Right lobe of liver (tissue), 6 donors: ENCODE data around the gene HDAC4. TPM values are rescaled to one million over a fixed set of nuclear protein-coding genes. Genes with fewer than 3 reads are reported as not detected.

Experiments used
- ATAC-seq, 4 donors: fragments of 200-7000 bp; cut with Tn5 transposase; one replicate each; pipeline ENCODE4 v1.9.1; 2020; ENCODE audit warnings: mild to moderate bottlenecking in 4 of 4, moderate library complexity in 4 of 4
- DNase-seq, 3 donors: peaks; one replicate each; pipeline ENCODE4 v3.0.0-alpha.2; 2020
- H3K27ac ChIP-seq, 3 donors: fragments of 200-600 bp; one replicate each; pipeline ENCODE4 v1.8.0; 2022
- H3K27me3 ChIP-seq, 2 donors: fragments of 200-600 bp; one replicate each; pipeline ENCODE4 v1.8.0; 2022
- H3K36me3 ChIP-seq, 4 donors: fragments of 200-600 bp; sonication (generic) in 1 of 4; one replicate each; pipeline versions ENCODE4 v1.5.1 to v1.8.0; 2017 to 2022; ENCODE audit warnings: control low read depth in 1 of 4
- H3K4me1 ChIP-seq, 4 donors: fragments of 200-600 bp; sonication (generic) in 1 of 4; one replicate each; pipeline versions ENCODE4 v1.5.1 to v1.8.0; 2017 to 2022; ENCODE audit warnings: control low read depth in 1 of 4
- H3K4me3 ChIP-seq, 3 donors: fragments of 200-600 bp; one replicate each; pipeline ENCODE4 v1.8.0; 2022
- H3K9me3 ChIP-seq, 4 donors: fragments of 200-600 bp; sonication (generic) in 1 of 4; one replicate each; pipeline versions ENCODE4 v1.5.1 to v1.8.0; 2017 to 2022; ENCODE audit warnings: control low read depth in 1 of 4
- POLR2A ChIP-seq: fragments of 450-650 bp; IDR thresholded peaks from one replicate; pipeline ENCODE4 v1.6.1; 2017; ENCODE audit warnings: antibody characterized with exemption, mild to moderate bottlenecking
- WGBS: methylation state at CpG from one replicate; pipeline ENCODE4 v1.1.6; 2018; ENCODE audit warnings: low coverage, low lambda C conversion rate; ENCODE audit not compliant: insufficient coverage; ENCODE audit errors: missing lambda C conversion rate; 5-methylcytosine and 5-hydroxymethylcytosine counted together
- intact Hi-C, 2 donors: fragments of 100-400 bp; cut with DNase I; formaldehyde crosslinking; loops; one replicate each; pipeline versions ENCODE4 v1.11.2 to v1.14.1; 2022
- total RNA-seq, 6 experiments: library from RNA; depleted of rRNA in 2 of 6; stranded (reverse); fragments of >200 nt in 2 of 6; fragmentation: NEBNext Ultra II Directional in 3 of 6; extraction: Animal tissue kit (Norgen Biotek cat#: 25700) in 3 of 6; gene quantifications; one replicate each; pipeline versions ENCODE4 v1.1.0 to v1.2.4, GENCODE V29; 2016 to 2023
- TF ChIP-seq, protein P1 (sequence below), 4 donors: fragments of 200-600 bp in 3 of 4; fragments of 450-650 bp in 1 of 4; IDR thresholded peaks; one replicate each; pipeline versions ENCODE4 v1.5.1 to v1.8.0; 2016 to 2022; ENCODE audit warnings: antibody characterized with exemption in 4 of 4, mild to moderate bottlenecking in 2 of 4
- donor health status: DM: no; HTN: yes; CAD: no.
- donor health status: DM: no; HTN: no; CAD: no.
- donor health status: DM: no; HTN: no; CAD: no.
- donor health status: DM: no; HTN: yes; CAD: no.
- donor health status: DM: no; HTN: yes; CAD: no.

HDAC4 gene
- total RNA-seq, 6 experiments from 2014 or later, result 8.9 to 22.4 (median 14.7) TPM

GRCh38 chr2:239236808-239237205 is 164.0 kb downstream of the HDAC4 start:
- Histone ChIP-seq H3K4me1 (peaks cover 0 to 40% (median 20%) of the 10 kb centered on the region in 4 donors), H3K9me3 (no peaks in the 10 kb centered on the region), H3K36me3 (no peaks in the 10 kb centered on the region), H3K27me3 (no peaks in the 10 kb centered on the region), H3K4me3 (no peak overlapping the region), H3K27ac (no peak overlapping the region)
- TF ChIP-seq, protein P1, sequence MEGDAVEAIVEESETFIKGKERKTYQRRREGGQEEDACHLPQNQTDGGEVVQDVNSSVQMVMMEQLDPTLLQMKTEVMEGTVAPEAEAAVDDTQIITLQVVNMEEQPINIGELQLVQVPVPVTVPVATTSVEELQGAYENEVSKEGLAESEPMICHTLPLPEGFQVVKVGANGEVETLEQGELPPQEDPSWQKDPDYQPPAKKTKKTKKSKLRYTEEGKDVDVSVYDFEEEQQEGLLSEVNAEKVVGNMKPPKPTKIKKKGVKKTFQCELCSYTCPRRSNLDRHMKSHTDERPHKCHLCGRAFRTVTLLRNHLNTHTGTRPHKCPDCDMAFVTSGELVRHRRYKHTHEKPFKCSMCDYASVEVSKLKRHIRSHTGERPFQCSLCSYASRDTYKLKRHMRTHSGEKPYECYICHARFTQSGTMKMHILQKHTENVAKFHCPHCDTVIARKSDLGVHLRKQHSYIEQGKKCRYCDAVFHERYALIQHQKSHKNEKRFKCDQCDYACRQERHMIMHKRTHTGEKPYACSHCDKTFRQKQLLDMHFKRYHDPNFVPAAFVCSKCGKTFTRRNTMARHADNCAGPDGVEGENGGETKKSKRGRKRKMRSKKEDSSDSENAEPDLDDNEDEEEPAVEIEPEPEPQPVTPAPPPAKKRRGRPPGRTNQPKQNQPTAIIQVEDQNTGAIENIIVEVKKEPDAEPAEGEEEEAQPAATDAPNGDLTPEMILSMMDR (IDR thresholded peaks at IDR 0.05), result no peak
- no peak for TF ChIP-seq POLR2A
- WGBS, result 82% methylated on average over 6 of the region's 9 CpGs
- DNase-seq (peak in 1 of 3 donors; percentile 21), ATAC-seq (no peak)
- intact Hi-C loops, result no loop called here

DNA sequence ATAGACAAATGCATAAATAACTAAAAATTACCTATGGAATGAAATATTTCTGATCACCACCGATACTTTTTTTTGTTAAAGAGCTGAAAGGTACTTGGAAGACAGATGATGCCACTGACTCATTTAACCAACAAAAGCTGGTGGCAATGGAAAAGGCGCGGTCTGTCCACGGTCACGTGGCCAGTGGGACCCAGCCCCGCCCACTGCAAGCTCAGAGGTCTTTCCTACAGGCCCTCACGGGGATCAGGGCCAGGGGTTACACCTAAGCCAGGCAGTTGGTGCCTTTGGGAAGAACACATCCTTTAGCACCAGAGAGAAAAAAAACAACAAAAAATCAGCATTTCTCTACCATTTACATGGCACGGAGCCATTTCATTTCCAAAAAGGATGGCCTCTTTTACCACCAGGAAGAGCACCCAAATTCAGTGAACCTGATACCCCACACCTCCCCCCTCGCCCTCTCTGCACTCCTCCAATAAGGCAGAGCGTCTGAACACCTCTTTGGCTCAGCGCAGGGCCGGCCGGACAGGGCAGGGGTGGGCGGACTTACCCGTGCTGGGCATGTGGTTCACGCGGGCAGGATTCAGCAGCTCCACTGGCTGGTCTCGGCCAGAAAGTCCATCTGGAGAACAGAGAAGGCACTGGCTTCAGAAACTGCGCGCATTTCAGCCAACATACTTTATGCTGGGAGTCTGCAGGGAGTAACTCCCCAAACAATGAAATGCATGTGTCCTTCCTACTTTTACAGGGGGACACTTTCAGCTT is 164.6 kb downstream of the HDAC4 start:
- Histone ChIP-seq H3K27me3 (no peaks in the 10 kb centered on the region), H3K4me3 (no peak overlapping the region), H3K27ac (no peak overlapping the region), H3K36me3 (no peaks in the 10 kb centered on the region), H3K4me1 (peaks cover 0 to 34% (median 17%) of the 10 kb centered on the region in 4 donors), H3K9me3 (no peaks in the 10 kb centered on the region)
- WGBS, result 78% methylated on average over 2 of the region's 20 CpGs
- intact Hi-C loops, result no loop called here
- ATAC-seq, result no peak
- DNase-seq, result peak in 1 of 3 donors; percentile 35
- TF ChIP-seq, protein P1 (IDR thresholded peaks at IDR 0.05), result no peak
- TF ChIP-seq POLR2A, result no peak

DNA sequence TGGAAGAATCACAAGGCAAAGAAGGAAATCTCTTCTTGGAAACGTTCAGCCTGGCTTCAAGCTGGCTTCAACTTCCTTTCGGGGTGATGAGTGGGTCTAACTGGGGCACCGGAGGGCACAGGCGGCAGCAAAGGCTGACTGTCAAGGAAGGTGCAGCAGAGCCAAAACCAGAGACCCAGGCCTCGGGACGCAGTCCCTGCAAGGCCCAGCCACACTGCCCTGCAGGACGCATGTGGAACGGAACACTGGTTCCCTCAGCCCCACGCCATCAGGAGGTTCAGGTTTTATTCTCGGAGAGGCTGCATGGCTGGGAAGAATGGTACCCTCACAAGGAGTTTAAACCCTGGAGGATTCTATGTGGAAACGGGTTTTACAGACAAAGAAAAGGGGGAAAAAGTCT is 165.5 kb downstream of the HDAC4 start:
- ATAC-seq, result no peak
- no peak overlapping the region for H3K4me3 ChIP-seq
- DNase-seq, result peak in 1 of 3 donors; percentile 23
- H3K9me3 ChIP-seq, result no peaks in the 10 kb centered on the region
- WGBS, result 90% methylated on average over 7 of the region's 11 CpGs
- H3K36me3 ChIP-seq, result no peaks in the 10 kb centered on the region
- intact Hi-C loops, result no loop called here
- no peaks in the 10 kb centered on the region for H3K27me3 ChIP-seq
- H3K4me1 ChIP-seq, result peaks cover 0 to 25% (median 12%) of the 10 kb centered on the region in 4 donors
- TF ChIP-seq, protein P1 (IDR thresholded peaks at IDR 0.05), result no peak
- no peak for TF ChIP-seq POLR2A
- H3K27ac ChIP-seq, result no peak overlapping the region

GRCh38 chr2:239234191-239235175 is 166.3 kb downstream of the HDAC4 start:
- TF ChIP-seq, protein P1 (IDR thresholded peaks at IDR 0.05), result no peak
- no peak for TF ChIP-seq POLR2A
- peaks cover 0 to 17% (median 8%) of the 10 kb centered on the region in 4 donors for H3K4me1 ChIP-seq
- no peak overlapping the region for H3K4me3 ChIP-seq
- peak in 1 of 4 donors; percentile 21 for ATAC-seq
- no peaks in the 10 kb centered on the region for H3K27me3 ChIP-seq
- intact Hi-C loops, result no loop called here
- WGBS, result 81% methylated on average over 17 of the region's 22 CpGs
- no peaks in the 10 kb centered on the region for H3K36me3 ChIP-seq
- no peak for DNase-seq
- no peak overlapping the region for H3K27ac ChIP-seq
- H3K9me3 ChIP-seq, result no peaks in the 10 kb centered on the region
